ENCODE data around the gene OAS2. TPM values are rescaled to one million over a fixed set of nuclear protein-coding genes. Genes with fewer than 3 reads are reported as not detected.
A peak's percentile ranks its signal among the peaks of the same experiment; 100 is the strongest.

Gene OAS2
- total and polyA plus RNA-seq, 2 donors (not counting 1 experiment from before 2014, with no cell fraction given), result 2.2 to 3.1 TPM

DNA sequence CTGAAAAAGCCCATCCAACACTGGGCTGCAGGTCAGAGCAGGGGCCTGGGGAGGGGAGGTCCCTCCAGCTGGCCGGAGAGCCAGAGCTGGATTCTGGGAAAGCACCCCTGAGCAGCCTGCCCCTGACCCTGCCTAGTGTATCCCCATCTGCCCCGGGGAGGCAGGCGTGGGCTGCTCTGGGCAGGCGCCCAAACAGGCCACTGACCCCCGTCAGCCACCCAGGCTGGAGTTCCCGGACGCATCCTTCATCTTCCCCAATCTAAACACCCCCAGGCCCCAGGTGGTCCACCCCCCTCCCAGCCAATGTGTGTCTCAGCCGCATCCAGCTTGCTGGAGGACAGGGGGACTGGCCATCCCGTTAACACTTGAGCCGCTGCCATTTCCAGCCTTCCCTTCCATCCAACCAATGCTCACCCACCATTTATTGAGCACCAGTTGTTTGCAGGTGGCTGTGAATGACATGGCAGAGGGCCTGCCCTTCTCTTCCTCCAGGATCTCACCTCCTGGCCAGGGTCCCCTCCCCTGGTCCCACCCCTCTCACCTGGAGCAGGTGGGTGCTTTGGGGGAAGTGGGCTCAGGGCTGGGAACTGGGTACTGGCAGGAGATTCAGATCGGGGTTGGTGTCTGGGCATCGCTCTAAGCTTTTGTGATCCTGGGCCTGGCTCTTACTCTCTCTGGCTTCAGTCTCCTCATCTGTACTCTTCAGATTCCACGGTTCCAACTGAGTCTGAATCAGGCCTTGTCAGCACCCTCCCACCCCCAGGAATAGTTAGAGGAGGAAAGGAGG, 77.5 kb downstream of the OAS2 start:
- no peaks in the 10 kb centered on the region for H3K4me1 ChIP-seq (ENCODE audit: control insufficient read depth, extremely low read depth, insufficient read depth, low read length)

DNA sequence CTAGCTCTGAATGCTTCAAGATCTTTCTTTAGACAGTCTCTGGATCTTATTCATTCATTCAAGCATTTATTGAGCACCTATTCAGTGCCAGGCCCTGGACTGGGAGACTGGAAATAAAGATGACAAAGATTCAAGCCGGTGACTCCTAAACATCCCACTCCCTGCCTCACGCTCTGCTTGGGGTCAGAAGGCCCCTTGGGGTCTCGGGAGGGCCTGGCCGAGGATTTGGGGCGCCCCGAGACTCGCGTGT, 78.0 kb downstream of the OAS2 start:
- no peaks in the 10 kb centered on the region for H3K36me3 ChIP-seq (ENCODE audit: control insufficient read depth, insufficient read depth, low read length)
- TF ChIP-seq EZH2 (IDR thresholded peaks at IDR 0.05; ENCODE audit: low read length, missing control alignments), result no peak
- H2AFZ ChIP-seq (ENCODE audit: low read length), result no peak overlapping the region
- no peak for DNase-seq (ENCODE audit: low read depth in 2 of 2)
- H3K9ac ChIP-seq (ENCODE audit: insufficient read depth, low read length), result no peak overlapping the region
- H3K27me3 ChIP-seq (ENCODE audit: control insufficient read depth, insufficient read depth, low read length), result peaks cover 9% of the 10 kb centered on the region
- peaks cover 2% of the 10 kb centered on the region for H4K20me1 ChIP-seq (ENCODE audit: control insufficient read depth, extremely low read depth, insufficient read depth, low read length)
- H3K27ac ChIP-seq (ENCODE audit: insufficient read depth, low read length), result no peak overlapping the region
- H3K79me2 ChIP-seq (ENCODE audit: control insufficient read depth, insufficient read depth, low read length), result no peaks in the 10 kb centered on the region
- H3K4me3 ChIP-seq (replicated peaks in 1 of 4; ENCODE audit: control extremely low read depth in 1 of 4, insufficient read depth in 1 of 4, low read depth in 3 of 4, low read length in 4 of 4), result peak overlapping the region in 1 of 4 experiments; percentile 35
- no peaks in the 10 kb centered on the region for H3K9me3 ChIP-seq (ENCODE audit: control insufficient read depth, insufficient read depth, low read depth, low read length)
- H3K4me1 ChIP-seq (ENCODE audit: control insufficient read depth, extremely low read depth, insufficient read depth, low read length), result no peaks in the 10 kb centered on the region
- H3K4me2 ChIP-seq (ENCODE audit: extremely low read depth, insufficient read depth, low read length), result no peak overlapping the region

More for the DNA sequence above, 77.5 kb downstream of the OAS2 start:
- Histone ChIP-seq H3K9ac (ENCODE audit: insufficient read depth, low read length) (no peak overlapping the region), H3K4me2 (ENCODE audit: extremely low read depth, insufficient read depth, low read length) (no peak overlapping the region), H2AFZ (ENCODE audit: low read length) (no peak overlapping the region), H3K4me3 (replicated peaks in 1 of 4; ENCODE audit: control extremely low read depth in 1 of 4, insufficient read depth in 1 of 4, low read depth in 3 of 4, low read length in 4 of 4) (no peak overlapping the region), H4K20me1 (ENCODE audit: control insufficient read depth, extremely low read depth, insufficient read depth, low read length) (peaks cover 2% of the 10 kb centered on the region), H3K79me2 (ENCODE audit: control insufficient read depth, insufficient read depth, low read length) (no peaks in the 10 kb centered on the region), H3K27me3 (ENCODE audit: control insufficient read depth, insufficient read depth, low read length) (peaks cover 9% of the 10 kb centered on the region), H3K36me3 (ENCODE audit: control insufficient read depth, insufficient read depth, low read length) (no peaks in the 10 kb centered on the region), H3K9me3 (ENCODE audit: control insufficient read depth, insufficient read depth, low read depth, low read length) (no peaks in the 10 kb centered on the region), H3K27ac (ENCODE audit: insufficient read depth, low read length) (no peak overlapping the region)
- DNase-seq (ENCODE audit: low read depth in 2 of 2), result no peak
- TF ChIP-seq, protein P1, sequence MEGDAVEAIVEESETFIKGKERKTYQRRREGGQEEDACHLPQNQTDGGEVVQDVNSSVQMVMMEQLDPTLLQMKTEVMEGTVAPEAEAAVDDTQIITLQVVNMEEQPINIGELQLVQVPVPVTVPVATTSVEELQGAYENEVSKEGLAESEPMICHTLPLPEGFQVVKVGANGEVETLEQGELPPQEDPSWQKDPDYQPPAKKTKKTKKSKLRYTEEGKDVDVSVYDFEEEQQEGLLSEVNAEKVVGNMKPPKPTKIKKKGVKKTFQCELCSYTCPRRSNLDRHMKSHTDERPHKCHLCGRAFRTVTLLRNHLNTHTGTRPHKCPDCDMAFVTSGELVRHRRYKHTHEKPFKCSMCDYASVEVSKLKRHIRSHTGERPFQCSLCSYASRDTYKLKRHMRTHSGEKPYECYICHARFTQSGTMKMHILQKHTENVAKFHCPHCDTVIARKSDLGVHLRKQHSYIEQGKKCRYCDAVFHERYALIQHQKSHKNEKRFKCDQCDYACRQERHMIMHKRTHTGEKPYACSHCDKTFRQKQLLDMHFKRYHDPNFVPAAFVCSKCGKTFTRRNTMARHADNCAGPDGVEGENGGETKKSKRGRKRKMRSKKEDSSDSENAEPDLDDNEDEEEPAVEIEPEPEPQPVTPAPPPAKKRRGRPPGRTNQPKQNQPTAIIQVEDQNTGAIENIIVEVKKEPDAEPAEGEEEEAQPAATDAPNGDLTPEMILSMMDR (conservative IDR thresholded peaks at IDR 0.05 in 1 of 2, IDR thresholded peaks at IDR 0.05 in 1 of 2; ENCODE audit: low read depth in 1 of 2, low read length in 2 of 2), result no peak
- TF ChIP-seq EZH2 (IDR thresholded peaks at IDR 0.05; ENCODE audit: low read length, missing control alignments), result no peak

DNA sequence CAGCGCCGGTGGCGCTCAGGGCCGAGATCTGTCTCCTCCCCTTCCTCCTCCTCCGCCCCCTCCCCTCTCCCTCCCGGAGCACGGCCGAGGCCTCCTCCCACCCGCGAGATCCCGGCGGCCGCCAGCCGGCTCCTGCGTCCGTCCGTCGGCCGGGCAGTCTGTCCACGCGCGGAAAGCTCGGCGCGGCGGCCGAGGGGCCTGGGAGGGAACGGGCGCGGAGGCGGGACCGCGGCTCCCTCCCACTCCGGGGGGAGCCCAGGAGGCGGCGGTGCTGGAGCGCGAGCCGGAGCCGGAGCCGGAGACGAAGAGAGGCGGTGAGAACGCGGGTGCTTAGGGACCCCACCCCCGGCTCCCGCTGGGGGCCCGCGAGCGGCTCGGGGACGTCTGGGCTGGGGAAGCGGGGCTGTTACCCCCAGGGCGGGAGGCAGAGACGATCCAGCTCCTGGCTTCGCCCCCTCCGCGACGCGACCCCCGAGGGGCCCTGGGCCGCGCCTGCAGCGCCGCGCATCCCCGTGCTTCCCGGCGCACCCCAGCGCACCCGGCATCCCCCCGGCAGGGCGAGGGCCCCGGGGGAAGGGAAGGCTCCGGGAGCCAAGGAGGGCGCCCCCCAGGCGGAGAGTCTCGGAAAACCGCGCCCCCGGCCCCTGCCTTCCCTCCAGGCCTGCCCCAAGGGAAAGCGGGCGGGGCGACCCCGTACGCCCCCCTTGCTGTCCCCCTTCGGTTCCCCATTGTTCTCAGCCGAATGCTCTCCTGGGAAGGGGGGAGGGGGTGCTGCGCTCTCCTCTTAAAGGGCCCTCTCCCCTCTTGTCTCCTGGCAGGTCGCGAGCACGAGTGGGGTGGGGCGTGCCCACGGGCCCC, 78.5 kb downstream of the OAS2 start, which contains the start of gene DTX1:
TSS of gene DTX1 (plus strand) at position 100 of the 858 bp plus-strand sequence. CDS start 1,463 bp downstream, outside the sequence.
- no peak within 1 kb of the TSS for H3K4me2 ChIP-seq (ENCODE audit: extremely low read depth, insufficient read depth, low read length)
- no peaks in the 10 kb centered on the region for H3K36me3 ChIP-seq (ENCODE audit: control insufficient read depth, insufficient read depth, low read length)
- peak in 1 of 2 donors; percentile 3 for DNase-seq (ENCODE audit: low read depth in 2 of 2)
- H3K9ac ChIP-seq (ENCODE audit: insufficient read depth, low read length), result no peak within 1 kb of the TSS
- H3K9me3 ChIP-seq (ENCODE audit: control insufficient read depth, insufficient read depth, low read depth, low read length), result no peaks in the 10 kb centered on the region
- H3K27me3 ChIP-seq (ENCODE audit: control insufficient read depth, insufficient read depth, low read length), result peaks cover 9% of the 10 kb centered on the region
- peak within 1 kb of the TSS in 1 of 4 experiments; percentile 35 for H3K4me3 ChIP-seq (replicated peaks in 1 of 4; ENCODE audit: control extremely low read depth in 1 of 4, insufficient read depth in 1 of 4, low read depth in 3 of 4, low read length in 4 of 4)
- H3K79me2 ChIP-seq (ENCODE audit: control insufficient read depth, insufficient read depth, low read length), result no peaks in the 10 kb centered on the region
- TF ChIP-seq, protein P1 (conservative IDR thresholded peaks at IDR 0.05 in 1 of 2, IDR thresholded peaks at IDR 0.05 in 1 of 2; ENCODE audit: low read depth in 1 of 2, low read length in 2 of 2), result no peak
- TF ChIP-seq EZH2 (IDR thresholded peaks at IDR 0.05; ENCODE audit: low read length, missing control alignments), result no peak
- peaks cover 2% of the 10 kb centered on the region for H4K20me1 ChIP-seq (ENCODE audit: control insufficient read depth, extremely low read depth, insufficient read depth, low read length)
- H3K27ac ChIP-seq (ENCODE audit: insufficient read depth, low read length), result no peak within 1 kb of the TSS
- no peak within 1 kb of the TSS for H2AFZ ChIP-seq (ENCODE audit: low read length)
- no peaks in the 10 kb centered on the region for H3K4me1 ChIP-seq (ENCODE audit: control insufficient read depth, extremely low read depth, insufficient read depth, low read length)

Measured in fibroblast of lung (primary cell).